SU-DHL-6 (cell line): ENCODE data around the gene ANKH.

Experiments
- CTCF ChIP-seq: fragments of 200-600 bp; sonication (generic); IDR thresholded peaks from one replicate; pipeline ENCODE4 v1.5.1; 2017; ENCODE audit warnings: antibody characterized with exemption, mild to moderate bottlenecking, low read length, moderate library complexity; ENCODE audit not compliant: insufficient read depth, poor library complexity, severe bottlenecking
- EZH2phosphoT487 ChIP-seq: fragments of 200-600 bp; sonication (generic), shearing (Covaris generic); conservative IDR thresholded peaks from 2 replicates; pipeline ENCODE4 v1.6.1; 2018; ENCODE audit warnings: mild to moderate bottlenecking, antibody characterized with exemption, low read length, moderate library complexity, mixed read lengths

- no peak for TF ChIP-seq CTCF
- no peak for TF ChIP-seq EZH2phosphoT487
Observed at GRCh38 chr5:14707811-14708390, 163.7 kb downstream of the ANKH start.
